GM12891 (cell line): Measurements from ENCODE around the gene TUBE1.

Source experiments
- PAX5 ChIP-seq: IDR thresholded peaks from 2 replicates; pipeline ENCODE4 v1.6.1; 2011; ENCODE audit warnings: low read length, moderate library complexity, mild to moderate bottlenecking; ENCODE audit not compliant: insufficient read depth, severe bottlenecking
- POLR2A ChIP-seq: IDR thresholded peaks from 2 replicates; pipeline ENCODE4 v1.6.1; 2011; ENCODE audit warnings: low read depth, low read length, control low read depth
- POLR2AphosphoS5 ChIP-seq: IDR thresholded peaks from 2 replicates; pipeline ENCODE4 v1.6.1; 2011; ENCODE audit warnings: low read depth, low read length, control low read depth
- TAF1 ChIP-seq: IDR thresholded peaks from 2 replicates; pipeline ENCODE4 v1.6.1; 2011; ENCODE audit warnings: low read depth, low read length, control low read depth

DNA sequence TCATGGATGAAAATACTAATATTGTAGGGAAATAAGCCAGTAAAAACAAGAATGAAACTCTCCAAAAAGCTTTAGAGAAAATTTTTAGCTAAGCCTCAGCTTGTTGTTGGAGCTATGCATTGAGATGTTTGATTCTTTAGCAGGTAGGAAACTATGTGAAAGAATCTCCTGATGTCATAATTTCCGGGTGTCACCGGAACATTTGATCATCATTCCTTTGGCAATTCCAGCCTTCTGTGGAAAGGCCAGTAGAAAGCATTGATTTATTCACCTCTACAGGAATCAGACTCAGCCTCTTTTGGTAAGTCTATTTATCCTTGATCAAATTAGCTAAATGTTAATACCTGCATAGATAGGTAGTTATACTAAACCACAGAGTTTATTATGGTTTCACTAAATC is 9.6 kb upstream of the TUBE1 start:
- TF ChIP-seq POLR2A (no peak), POLR2AphosphoS5 (no peak), TAF1 (no peak), PAX5 (no peak)
